ENCODE measurements around the gene ARL8B.
A peak's percentile ranks its signal among the peaks of the same experiment; 100 is the strongest.
"Not testable (repeated sequence)": the region's sequence is repeated elsewhere in the genome, so short reads cannot be mapped to it uniquely, and the experiment has no call there.

ARL8B gene

GRCh38 chr3:5160940-5161858 lies 39.1 kb downstream of the ARL8B start:
- Histone ChIP-seq H3K4me3 (no peak overlapping the region), H3K4me1 (peaks cover 26% of the 10 kb centered on the region), H3K36me3 (peaks cover 33% of the 10 kb centered on the region), H3K9ac (no peak overlapping the region), H3K4me2 (peak overlapping the region; percentile 49), H4K20me1 (peaks cover 62% of the 10 kb centered on the region), H3K27ac (peak overlapping the region; percentile 37; the same call in 1 of the 2 replicates), H3K27me3 (no peaks in the 10 kb centered on the region), H3K9me3 (no peaks in the 10 kb centered on the region)
- TF ChIP-seq Cebpa-rat (IDR thresholded peaks at IDR 0.05) = no peak

- Histone ChIP-seq H3K27me3 (no peaks in the 10 kb centered on the region), H3K9ac (no peak overlapping the region), H3K4me3 (no peak overlapping the region), H4K20me1 (peaks cover 57% of the 10 kb centered on the region), H3K27ac (no peak overlapping the region), H3K4me2 (no peak overlapping the region), H3K36me3 (peaks cover 33% of the 10 kb centered on the region), H3K9me3 (no peaks in the 10 kb centered on the region), H3K4me1 (peaks cover 26% of the 10 kb centered on the region)
- TF ChIP-seq Cebpa-rat (IDR thresholded peaks at IDR 0.05) = no peak
These were observed 40.0 kb downstream of the ARL8B start for GRCh38 chr3:5162102-5162501.

- no peaks in the 10 kb centered on the region for H3K9me3 ChIP-seq
- H3K4me3 ChIP-seq = no peak overlapping the region
- peaks cover 40% of the 10 kb centered on the region for H3K4me1 ChIP-seq
- peaks cover 39% of the 10 kb centered on the region for H4K20me1 ChIP-seq
- no peak overlapping the region for H3K27ac ChIP-seq
- no peaks in the 10 kb centered on the region for H3K27me3 ChIP-seq
- H3K9ac ChIP-seq = no peak overlapping the region
- peaks cover 24% of the 10 kb centered on the region for H3K36me3 ChIP-seq
- no peak overlapping the region for H3K4me2 ChIP-seq
- TF ChIP-seq Cebpa-rat (IDR thresholded peaks at IDR 0.05) = no peak
These were observed 43.6 kb downstream of the ARL8B start for GRCh38 chr3:5165698-5166097.

GRCh38 chr3:5166846-5167245 lies 44.8 kb downstream of the ARL8B start:
- no peak for TF ChIP-seq Cebpa-rat (IDR thresholded peaks at IDR 0.05)
- H3K27me3 ChIP-seq = no peaks in the 10 kb centered on the region
- H3K27ac ChIP-seq = no peak overlapping the region
- no peak overlapping the region for H3K4me2 ChIP-seq
- H3K4me3 ChIP-seq = no peak overlapping the region
- H3K4me1 ChIP-seq = peaks cover 28% of the 10 kb centered on the region
- no peak overlapping the region for H3K9ac ChIP-seq
- peaks cover 28% of the 10 kb centered on the region for H4K20me1 ChIP-seq
- peaks cover 36% of the 10 kb centered on the region for H3K36me3 ChIP-seq
- no peaks in the 10 kb centered on the region for H3K9me3 ChIP-seq

GRCh38 chr3:5168110-5168509 lies 46.0 kb downstream of the ARL8B start:
- no peak for TF ChIP-seq Cebpa-rat (IDR thresholded peaks at IDR 0.05)
- Histone ChIP-seq H4K20me1 (0 out of 2 replicates have a peak, but pooled peaks cover 16% of the 10 kb centered on the region), H3K27ac (no peak overlapping the region), H3K36me3 (peaks cover 45% of the 10 kb centered on the region), H3K9ac (no peak overlapping the region), H3K9me3 (no peaks in the 10 kb centered on the region), H3K4me1 (peaks cover 30% of the 10 kb centered on the region), H3K4me3 (no peak overlapping the region), H3K27me3 (no peaks in the 10 kb centered on the region), H3K4me2 (no peak overlapping the region)

GRCh38 chr3:5169807-5170206 lies 47.7 kb downstream of the ARL8B start:
- no peak for TF ChIP-seq Cebpa-rat (IDR thresholded peaks at IDR 0.05)
- peaks cover 41% of the 10 kb centered on the region for H3K4me1 ChIP-seq
- H3K9ac ChIP-seq = no peak overlapping the region
- H3K27me3 ChIP-seq = no peaks in the 10 kb centered on the region
- 0 out of 2 replicates have a peak, but pooled peaks cover 5% of the 10 kb centered on the region for H4K20me1 ChIP-seq
- peak overlapping the region; percentile 63 for H3K4me2 ChIP-seq
- H3K4me3 ChIP-seq = no peak overlapping the region
- no peaks in the 10 kb centered on the region for H3K9me3 ChIP-seq
- H3K36me3 ChIP-seq = peaks cover 58% of the 10 kb centered on the region
- peak overlapping the region; percentile 23; the same call in 1 of the 2 replicates for H3K27ac ChIP-seq

GRCh38 chr3:5170975-5171374 lies 48.9 kb downstream of the ARL8B start:
- H3K36me3 ChIP-seq = peaks cover 59% of the 10 kb centered on the region

GRCh38 chr3:5172018-5172417 lies 49.9 kb downstream of the ARL8B start:
- Histone ChIP-seq H3K9ac (no peak overlapping the region), H3K9me3 (no peaks in the 10 kb centered on the region), H3K4me2 (no peak overlapping the region), H3K4me3 (no peak overlapping the region), H3K27ac (no peak overlapping the region), H4K20me1 (0 out of 2 replicates have a peak, but pooled peaks cover 4% of the 10 kb centered on the region), H3K27me3 (no peaks in the 10 kb centered on the region), H3K36me3 (peaks cover 49% of the 10 kb centered on the region), H3K4me1 (peaks cover 63% of the 10 kb centered on the region)
- no peak for TF ChIP-seq Cebpa-rat (IDR thresholded peaks at IDR 0.05)

More at GRCh38 chr3:5170975-5171374, 48.9 kb downstream of the ARL8B start:
- Histone ChIP-seq H3K4me2 (no peak overlapping the region), H3K4me3 (no peak overlapping the region), H4K20me1 (0 out of 2 replicates have a peak, but pooled peaks cover 5% of the 10 kb centered on the region), H3K27ac (no peak overlapping the region), H3K9me3 (no peaks in the 10 kb centered on the region), H3K9ac (no peak overlapping the region), H3K27me3 (no peaks in the 10 kb centered on the region), H3K4me1 (peaks cover 53% of the 10 kb centered on the region)
- TF ChIP-seq Cebpa-rat (IDR thresholded peaks at IDR 0.05) = no peak

GRCh38 chr3:5179036-5179435 lies 56.9 kb downstream of the ARL8B start:
- not testable (repeated sequence) for H3K9me3 ChIP-seq, H3K36me3 ChIP-seq, H3K27me3 ChIP-seq, H4K20me1 ChIP-seq
- Histone ChIP-seq H3K4me3 (peak overlapping the region; percentile 39), H3K9ac (peak overlapping the region; percentile 95), H3K4me1 (peaks cover 91% of the 10 kb centered on the region), H3K4me2 (peak overlapping the region; percentile 87), H3K27ac (peak overlapping the region; percentile 98)

GRCh38 chr3:5181469-5182141 lies 59.5 kb downstream of the ARL8B start:
- Histone ChIP-seq H3K9ac (peak overlapping the region; percentile 95), H3K4me3 (peak overlapping the region; percentile 98), H3K4me1 (peaks cover 88% of the 10 kb centered on the region), H3K27ac (peak overlapping the region; percentile 98), H3K4me2 (peak overlapping the region; percentile 87), H3K9me3 (no peaks in the 10 kb centered on the region), H4K20me1 (no peaks in the 10 kb centered on the region), H3K27me3 (no peaks in the 10 kb centered on the region), H3K36me3 (no peaks in the 10 kb centered on the region)
- TF ChIP-seq Cebpa-rat (IDR thresholded peaks at IDR 0.05) = no peak

GRCh38 chr3:5183714-5184113 lies 61.6 kb downstream of the ARL8B start:
- Histone ChIP-seq H3K4me1 (peaks cover 67% of the 10 kb centered on the region), H3K9ac (peak overlapping the region; percentile 95), H3K27ac (peak overlapping the region; percentile 98), H3K4me2 (peak overlapping the region; percentile 87), H4K20me1 (peaks cover 12% of the 10 kb centered on the region), H3K4me3 (peak overlapping the region; percentile 98)
- not testable (repeated sequence) for H3K9me3 ChIP-seq, H3K36me3 ChIP-seq, H3K27me3 ChIP-seq

All from BLaER1 (cell line).